NCI-H2171 treated with DMSO at 0.1 percent for 48 hours (cell line): Measurements from ENCODE around the gene GRID1.

Experiments
- DNase-seq: peaks from one replicate; lab custom pipeline; 2025; lab: John Stamatoyannopoulos, UW

Gene GRID1

DNA sequence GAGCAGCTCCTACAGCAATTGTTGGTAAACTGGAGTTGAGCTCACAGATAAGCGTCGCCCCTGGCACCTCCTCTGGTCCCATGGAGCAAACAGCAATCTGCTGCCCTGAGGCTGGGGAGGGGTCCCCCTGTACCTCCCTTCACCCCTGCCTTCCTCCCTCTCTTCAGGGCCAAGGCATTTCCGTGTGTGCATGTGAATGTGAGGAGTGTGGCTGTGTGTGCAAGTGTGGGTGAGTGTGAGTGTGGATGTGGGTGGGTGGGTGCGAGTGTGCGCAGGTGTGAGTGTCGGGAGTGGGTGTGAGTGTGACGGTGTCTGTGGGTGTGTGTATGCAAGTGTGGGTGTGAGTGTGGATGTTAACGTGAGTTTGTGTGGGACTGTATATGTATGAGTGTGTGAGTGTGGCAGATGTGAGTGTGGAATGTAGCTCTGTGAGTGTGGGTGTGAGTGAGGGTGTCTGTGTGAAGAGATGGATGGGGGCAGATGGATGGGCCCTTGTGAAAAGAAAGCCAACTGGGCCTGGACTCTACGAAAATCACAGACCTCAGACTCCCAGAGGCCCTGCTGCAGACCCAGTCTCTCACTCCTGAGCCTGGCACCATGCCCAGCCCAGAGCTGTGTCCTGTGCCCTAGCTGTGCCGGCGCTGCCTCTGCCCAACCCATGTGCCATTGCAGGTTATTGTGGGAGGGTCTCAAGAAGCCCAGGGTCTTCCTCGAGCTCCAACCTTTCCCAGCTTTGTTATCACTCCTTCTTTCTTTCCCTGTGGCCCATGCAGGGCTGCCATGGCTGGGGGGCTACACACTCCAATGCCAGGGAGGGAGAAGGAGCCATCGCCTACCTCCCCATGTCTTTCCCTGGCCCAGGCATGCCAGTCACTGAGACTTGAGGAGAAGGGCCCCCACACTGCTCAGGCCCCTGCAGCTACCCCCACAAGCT is 73.9 kb downstream of the GRID1 start:
- no peak for DNase-seq

DNA sequence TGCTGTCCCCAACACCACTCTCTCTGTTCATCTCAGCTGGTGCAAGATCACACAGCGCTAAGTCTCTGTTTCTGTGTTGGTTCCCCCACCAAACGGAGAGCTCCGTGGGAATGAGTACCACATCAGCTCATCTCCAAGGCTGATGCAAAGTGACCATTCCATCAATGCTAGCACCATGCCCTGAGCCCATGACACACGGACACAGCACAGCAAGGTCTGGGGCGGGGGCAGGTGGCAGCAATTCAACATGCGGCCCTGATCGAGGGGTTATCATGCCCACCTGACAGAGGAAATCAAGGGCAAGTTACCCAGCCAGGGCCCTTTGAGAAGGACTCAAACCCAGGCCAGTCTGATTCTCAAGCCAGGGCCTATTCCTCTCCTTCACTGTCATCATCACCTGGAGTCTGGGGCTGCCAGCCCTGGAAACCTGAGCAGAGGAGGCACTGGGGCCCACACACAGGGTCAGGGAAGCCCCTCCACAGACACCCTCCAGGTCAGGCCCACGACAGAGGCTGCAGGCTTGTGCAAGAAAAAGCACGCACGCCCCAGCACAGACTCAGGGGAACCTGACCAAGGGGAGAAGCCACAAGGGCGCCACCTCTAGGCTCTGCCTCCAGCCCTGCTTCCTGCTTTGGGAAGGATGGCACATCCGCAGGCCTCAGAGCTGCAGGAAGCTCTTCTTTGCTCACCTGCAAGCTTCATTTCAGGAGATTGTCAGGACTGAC is 74.8 kb downstream of the GRID1 start:
- DNase-seq, result no peak

DNA sequence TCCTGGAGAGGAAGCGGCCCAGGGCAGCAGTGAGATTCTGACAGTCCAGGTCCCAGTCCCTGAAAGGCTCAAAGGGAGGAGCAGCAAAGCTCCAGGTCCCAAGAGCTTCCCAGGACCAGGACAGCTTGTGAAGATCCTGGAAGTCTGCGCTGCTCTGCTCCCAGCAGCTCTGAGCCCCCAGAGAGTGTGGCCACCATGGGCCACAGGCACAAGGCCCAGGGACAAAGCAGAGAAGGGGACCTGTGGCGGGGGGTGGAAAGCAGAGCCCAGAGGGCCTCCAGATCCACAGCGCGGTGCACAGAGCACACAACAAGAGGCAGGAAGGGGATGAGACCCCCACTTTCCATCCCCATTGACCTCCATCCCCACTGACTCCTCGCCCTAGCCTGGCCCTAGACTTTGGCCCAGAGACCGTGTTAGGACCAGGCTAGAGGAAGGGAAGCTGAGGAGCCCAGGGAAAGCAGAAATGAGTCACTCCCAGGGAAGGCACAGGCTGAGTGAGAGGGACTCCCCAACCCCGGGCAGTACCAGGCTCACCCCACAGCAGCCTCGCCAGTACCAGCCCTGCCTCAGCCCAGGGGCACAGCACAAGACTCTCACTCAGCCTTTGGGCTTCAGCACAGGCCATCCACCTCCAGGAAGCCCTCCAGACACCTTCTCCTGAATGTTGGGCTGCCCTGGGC is 75.5 kb downstream of the GRID1 start:
- no peak for DNase-seq

DNA sequence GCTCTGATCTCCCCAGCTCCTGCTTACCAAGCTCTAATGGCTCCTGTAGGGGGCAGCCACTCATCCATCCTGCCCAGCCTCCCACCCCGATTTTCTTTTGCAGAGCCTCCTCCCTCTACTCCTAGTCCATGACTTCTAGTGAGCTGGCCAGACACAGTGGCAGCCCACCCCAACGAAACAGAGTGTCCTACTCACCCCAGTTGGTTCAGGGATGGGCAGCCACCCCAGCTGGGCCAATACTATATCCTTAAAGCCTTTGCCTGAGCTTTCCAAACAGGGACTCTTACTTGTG is 77.1 kb downstream of the GRID1 start:
- DNase-seq, result no peak

DNA sequence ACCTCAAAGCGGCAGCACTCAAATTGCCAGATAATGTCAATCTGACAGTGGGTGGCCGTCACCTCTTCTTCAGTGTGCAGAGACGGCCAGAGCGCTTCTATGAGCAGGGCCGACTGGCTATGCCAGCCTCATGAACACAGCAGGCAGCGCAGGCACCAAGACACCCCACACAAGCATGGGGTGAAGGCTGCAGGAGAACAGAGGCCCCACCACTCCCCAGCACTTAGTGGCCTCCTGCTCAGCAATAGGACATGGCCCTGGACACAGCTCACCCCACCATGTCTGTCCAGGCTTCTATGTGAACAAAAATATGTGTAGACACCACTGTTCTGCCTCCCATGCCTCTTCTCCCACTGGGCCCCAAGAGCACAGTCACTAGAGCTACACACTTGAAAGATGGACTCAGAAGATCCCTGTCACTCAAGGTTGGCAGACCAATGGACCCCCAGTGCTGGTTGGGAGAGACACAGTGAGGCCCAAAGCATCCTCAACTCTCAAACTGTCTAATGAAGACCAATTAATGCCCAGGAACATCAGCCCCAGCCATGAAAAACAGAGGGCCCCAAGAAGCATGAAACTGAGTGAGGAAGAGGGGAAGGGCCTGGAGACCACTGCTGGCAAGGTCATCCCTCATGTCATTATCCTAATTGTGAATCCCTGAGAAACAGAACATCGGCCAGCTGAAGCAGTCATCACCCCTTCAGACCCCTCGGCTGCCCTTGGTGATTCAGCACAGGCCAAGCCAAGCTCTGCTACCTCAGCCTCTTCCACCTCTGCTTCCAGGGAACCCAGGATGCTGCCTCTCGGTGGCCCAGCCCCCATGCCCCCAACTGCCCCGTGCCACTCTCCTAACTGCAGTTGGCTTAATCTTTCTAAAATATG is 77.7 kb downstream of the GRID1 start:
- no peak for DNase-seq

DNA sequence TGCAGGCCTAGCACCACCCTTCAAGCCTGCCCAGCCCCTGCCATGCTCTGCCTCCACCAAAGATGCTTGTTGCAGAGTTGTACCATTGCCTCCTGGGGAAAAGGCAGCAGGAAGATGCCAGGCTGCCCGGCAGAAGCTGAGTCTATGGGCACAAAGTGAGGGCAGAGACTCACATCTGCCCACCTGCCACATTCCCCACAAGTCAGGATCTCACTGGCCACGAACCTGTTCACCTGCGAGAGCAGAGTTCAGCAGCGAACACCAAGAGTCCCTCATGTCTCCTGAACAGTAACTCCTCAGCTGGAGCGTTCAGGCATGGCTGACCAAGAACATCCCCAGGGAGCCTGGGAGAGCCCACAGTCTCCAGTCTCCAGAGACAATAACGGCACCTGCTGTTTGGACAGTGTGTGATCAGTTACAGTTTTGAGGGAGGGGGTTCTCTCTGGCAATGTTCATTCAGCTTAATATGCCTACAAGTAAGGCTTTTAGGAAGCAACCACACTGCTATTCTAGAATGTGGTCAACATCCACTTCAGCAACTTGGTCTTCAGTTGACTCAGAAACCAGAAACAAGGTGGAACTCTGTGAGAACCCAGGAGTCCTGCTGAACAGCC is 78.5 kb downstream of the GRID1 start:
- peak; percentile 24 for DNase-seq

DNA sequence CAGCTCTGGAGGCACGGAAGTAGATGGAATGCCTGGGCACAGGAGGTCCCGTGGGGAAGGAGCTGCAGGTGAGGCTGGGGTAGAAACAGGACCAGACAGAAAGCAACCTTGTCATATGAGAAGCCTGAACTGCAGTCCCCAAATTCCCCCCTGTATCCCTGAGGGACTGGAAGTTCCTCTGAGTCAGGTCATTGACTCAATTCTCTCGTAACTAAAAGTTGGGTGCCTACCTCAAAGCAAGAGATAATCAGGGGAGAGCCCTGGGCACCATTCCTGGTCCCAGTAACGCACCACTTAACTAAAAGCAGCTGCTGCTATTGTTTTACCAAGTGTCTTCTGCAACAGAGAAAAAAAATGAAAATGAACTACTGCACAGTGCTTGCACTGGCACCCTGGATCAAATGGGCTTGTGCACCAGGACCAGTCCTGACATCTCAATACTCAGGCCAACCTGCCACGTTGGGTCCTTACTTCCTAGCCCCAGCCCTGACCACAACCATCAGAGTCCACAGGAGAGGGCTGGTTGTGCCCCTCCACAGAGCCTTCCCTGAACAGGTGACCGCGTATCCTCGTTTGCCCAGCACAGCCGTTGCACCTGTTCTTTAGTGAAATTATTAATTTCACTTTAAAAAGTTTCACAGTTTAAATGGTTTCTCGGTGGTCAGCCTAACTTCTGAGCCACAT is 79.3 kb downstream of the GRID1 start:
- no peak for DNase-seq

DNA sequence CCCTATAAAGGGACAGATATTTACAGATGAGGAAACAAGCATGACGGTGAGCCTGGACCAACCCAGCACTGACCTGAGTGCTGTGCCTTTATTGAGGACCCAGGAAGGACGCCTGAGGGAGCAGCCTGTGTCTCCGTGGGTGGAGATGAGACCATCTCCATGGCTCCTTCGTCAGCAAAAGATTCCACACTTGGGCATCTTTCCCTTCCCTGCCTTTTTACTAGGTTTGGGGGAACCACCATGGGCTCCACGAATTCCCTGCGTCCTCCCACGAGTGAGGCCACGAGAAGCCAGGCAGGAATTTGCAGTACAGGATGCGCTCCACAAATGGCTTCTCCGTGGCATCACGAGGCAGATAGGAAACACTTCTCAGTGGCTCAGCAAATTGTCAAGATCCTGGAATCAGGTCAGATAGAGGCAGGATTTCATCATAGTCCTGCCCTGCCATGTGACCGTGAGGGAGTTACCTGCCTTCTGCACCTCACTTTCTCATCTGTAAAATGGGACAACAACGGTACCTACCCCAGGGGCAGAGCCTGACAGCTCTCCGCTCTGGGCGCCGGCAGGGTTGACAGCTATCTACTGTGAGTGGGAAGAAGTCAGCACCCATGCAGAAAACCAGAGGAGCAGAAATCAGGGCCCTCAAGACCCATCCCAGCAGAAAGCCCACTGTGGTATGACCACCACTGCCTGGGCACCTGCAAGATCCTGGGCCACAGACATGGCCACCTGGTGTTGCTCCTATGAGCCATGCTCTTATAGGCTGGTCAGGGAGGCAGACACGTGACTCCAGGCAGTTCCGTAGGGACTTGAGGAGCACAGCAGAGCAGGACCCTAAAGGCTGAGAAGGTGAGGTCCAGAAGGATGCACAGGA is 80.1 kb downstream of the GRID1 start:
- no peak for DNase-seq

DNA sequence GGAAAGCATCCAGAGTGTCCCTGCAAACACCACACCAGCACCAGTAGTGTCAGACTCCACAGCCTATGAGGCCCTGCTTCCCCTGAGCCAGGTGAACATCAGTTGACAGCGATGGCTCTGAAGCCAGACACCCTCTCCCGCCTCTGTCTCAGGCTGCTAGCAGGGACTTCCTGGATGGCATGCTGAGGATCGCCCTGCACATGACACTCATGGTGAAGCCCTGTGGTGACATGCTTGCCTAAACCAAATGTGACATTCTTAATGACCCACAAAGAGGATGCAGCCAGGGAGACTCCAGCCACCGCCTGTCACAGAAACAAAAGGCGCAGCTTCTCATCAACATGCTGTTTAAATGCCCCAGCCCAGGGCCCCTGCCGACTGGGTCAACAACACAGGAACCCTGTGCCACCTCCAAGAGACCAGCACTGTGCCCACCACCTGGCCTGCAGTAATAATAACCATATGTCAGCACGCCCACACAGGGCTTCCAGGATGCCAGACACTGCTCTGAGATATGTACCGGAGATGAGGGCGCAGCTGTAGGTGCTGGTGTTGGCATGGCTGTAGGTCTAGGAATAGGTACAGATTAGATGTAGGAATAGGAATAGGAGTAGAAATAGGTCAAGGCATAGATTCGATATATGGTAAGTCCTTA is 81.3 kb downstream of the GRID1 start:
- DNase-seq, result no peak

DNA sequence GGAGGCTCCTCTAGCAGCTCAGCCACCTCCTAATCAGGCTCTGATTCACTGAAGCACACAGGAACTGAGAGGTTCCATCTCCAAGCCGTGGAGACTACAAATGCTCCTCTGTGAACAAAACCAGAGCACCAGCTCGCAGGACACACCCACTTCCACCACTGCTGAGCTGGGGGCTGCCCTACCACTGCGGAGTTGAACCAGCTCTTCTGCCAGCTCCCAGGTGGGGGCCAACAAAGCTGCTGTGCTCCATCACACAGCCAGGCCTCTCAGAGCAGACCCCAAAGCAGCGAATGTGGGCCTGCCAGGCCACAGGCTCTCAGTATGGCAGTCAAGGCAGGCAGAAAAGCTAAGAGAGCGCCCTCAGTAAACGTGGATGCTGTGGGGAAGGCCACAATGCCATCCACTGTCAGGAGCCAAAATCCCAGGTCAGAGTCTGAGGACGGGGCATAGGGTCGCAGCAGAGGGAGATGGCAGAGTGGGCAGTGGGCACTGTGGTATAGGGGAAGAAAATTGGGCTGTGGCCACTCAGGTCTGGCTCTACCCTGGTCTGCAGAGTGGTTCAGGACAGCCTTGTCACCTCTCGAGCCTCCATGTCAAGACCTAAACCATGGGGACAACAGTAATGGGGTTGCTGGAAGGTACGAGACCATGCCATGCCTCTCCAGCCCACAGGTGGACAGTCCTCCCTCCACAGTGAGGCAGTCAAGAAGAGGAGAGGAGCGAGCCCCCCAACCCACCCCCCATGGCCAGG is 82.1 kb downstream of the GRID1 start:
- DNase-seq, result no peak

DNA sequence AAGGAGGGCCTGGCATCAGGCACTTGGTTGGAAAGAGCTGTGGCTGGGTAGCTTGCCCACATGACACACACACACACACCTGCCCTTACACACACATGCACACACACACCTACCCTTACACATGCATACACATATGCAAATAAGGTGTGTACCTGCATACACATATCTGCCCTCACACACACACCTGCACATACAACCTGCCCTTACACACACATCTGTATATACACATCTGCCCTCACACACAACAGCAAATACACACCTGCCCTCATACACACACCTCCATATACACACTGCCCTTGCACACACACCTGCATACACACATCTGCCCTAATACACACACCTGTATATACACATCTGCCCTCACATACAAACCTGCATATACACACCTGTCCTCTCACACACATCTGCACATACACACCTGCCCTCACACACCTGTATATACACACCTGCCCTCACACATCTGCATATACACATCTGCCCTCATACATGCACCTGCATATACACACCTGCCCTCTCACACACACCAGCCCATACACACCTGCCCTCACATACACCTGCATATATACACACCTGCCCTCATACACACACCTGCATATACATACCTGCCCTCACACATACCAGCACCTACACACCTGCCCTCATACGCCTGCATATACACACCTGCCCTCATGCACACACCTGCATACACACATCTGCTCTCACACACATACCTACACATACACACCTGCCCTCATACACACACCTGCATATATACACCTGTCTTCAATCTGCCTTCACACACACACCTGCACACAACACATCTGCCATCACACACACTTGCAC is 82.9 kb downstream of the GRID1 start:
- no peak for DNase-seq

DNA sequence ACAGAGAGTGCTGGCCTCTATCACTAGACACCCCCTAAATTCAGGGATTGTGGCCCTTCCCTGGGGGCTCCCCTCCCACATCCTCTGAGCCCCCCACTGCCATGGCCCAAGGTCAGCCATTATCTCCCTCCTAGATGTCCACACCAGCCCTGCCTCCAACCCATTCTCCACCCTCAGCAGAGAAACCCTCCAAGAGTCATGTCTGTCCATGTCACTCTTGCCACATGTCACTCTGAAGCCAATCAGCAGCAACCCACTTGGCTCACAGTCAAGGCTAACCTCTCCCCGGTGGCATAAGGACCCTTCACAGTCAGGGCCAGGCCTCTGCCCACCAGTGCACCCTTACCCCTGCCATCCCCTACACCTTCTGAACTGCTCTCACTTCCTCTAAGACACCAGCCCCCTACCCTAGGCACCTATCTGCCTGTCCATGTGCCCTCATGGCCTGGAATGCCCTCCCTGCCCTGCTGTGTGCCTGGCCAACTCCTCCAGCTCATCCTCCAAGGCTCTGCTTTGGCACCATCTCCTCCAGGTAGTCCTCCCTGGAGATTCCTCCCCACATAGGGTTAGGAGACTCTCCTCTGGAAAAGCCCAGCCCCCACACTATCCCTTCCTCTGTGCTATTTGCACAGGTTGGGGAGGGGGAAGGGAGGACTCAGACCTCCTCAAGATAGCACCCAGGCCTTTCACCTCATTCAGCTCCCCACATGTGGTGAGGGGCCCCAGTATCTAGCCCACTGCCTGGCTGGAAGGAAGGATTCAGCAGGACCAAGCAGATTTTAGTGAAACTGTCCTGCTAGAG is 83.7 kb downstream of the GRID1 start:
- DNase-seq, result no peak

DNA sequence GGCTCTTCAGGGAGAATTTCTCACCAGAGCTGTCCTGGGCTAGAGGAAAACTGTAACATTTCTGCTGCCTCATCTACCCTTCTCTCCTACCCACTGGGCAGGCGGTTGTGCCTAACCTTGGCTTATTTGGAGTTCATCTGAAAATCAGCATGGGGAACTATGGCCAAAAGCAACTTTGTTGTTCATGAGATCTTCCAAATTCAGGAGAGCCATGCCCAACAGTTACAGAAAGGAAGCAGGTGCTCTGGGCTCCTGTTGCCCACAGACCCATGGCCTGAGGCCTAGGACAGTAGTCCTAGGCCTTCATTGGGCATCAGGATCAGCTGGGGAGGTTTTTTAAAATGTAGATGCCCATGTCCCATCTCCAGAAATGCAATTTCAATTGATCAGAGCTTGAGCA is 85.2 kb downstream of the GRID1 start:
- no peak for DNase-seq

DNA sequence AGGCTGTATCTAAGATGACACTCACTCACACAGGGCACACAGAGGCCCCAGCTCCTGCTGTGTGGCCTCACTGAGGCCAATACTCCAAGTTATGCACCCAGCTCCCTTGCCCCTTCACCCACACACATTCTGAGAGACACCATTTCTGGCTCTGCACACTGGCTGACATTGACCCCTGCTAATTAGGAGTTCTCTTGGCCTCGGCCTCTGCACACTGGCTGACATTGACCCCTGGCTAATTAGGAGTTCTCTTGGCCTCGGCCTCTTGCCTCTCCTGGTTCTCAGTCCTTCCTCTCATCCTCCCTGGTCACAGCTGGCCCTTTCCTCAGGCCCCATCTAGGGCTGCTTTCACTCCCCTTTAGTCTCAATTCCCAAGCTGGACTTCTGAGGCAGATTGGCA is 97.3 kb downstream of the GRID1 start:
- no peak for DNase-seq

DNA sequence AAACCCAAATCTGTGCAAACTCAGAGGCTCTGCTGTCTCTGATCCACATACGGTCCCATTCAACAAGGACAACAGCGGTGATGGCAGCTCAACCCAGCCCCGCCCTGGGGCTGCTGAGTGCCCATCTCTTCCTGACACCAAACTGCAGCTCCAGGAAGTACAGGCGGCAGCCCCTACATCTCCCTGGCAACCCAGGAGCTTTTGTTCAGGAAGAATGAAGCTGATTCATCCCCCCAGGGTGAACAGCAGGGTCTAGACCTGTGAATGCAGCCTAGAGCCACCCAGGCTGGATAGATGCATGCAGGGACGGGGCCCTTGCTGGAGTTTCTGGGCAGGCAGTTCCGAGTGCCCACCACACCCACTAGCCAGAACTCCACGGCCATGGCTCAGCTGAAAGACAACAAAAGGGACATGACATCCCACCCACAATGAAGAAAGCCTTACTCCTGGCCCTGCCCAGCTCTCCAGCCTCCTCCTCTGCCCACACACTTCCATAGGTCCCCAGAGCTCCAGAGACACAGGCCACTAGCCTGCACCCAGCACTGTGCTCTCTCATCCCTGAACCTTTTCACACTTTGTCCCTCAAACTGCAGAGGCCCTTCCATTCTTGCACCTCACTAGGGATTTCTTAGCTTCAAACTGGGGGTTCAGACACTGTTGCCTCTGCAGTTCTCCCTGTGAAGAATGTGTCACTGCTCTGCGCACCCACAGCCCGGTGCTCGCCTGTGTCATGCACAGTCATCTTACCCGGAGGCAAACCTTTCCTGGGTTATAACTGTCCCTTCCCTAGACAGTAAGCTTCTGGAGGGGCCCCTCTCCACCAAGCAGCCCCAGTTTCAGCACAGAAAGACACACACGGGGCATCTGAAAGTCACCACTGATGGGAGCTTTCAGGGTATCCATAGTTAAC is 99.1 kb downstream of the GRID1 start:
- DNase-seq, result no peak
